NCI-H524 (cell line): ENCODE measurements around the gene SLC13A3.

Experiments used
- DNase-seq, 2 experiments: peaks; one replicate each; lab custom pipeline; 2025; lab: John Stamatoyannopoulos, UW

The SLC13A3 gene

GRCh38 chr20:46652699-46653098 is 1.4 kb upstream of the SLC13A3 start:
- no peak for DNase-seq

DNA sequence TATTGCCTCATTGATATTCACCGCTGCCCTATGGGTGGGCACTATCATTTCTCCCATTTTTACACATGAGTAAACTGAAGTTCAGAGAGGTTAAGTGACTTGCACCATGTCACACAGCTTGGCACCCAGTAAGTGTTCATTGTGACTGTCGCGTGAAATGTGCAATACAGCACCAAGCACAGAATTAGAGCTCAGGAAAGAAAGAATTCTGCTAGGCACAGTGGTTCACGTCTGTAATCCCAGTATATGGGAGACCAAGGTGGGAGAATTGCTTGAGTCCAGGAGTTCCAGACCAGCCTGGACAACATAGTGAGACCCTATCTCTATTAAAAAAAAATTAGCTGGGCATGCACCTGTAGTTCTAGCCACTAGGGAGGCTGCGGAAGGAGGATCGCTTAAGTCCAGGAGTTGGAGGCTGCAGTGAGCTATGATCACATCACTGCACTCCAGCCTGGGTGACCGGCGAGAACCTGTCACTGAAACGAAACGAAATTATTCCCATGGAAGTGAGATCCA is 626 bp downstream of the SLC13A3 start:
- no peak for DNase-seq

GRCh38 chr20:46649965-46650542 is 1.2 kb downstream of the SLC13A3 start:
- DNase-seq, result no peak

GRCh38 chr20:46649650-46649949 is 1.7 kb downstream of the SLC13A3 start:
- no peak for DNase-seq

- peak; percentile 76 to 97 for DNase-seq
Measured at GRCh38 chr20:46648903-46649649, 2.2 kb downstream of the SLC13A3 start.

GRCh38 chr20:46647469-46647868 is 3.8 kb downstream of the SLC13A3 start:
- peak; percentile 49 to 86 for DNase-seq

DNA sequence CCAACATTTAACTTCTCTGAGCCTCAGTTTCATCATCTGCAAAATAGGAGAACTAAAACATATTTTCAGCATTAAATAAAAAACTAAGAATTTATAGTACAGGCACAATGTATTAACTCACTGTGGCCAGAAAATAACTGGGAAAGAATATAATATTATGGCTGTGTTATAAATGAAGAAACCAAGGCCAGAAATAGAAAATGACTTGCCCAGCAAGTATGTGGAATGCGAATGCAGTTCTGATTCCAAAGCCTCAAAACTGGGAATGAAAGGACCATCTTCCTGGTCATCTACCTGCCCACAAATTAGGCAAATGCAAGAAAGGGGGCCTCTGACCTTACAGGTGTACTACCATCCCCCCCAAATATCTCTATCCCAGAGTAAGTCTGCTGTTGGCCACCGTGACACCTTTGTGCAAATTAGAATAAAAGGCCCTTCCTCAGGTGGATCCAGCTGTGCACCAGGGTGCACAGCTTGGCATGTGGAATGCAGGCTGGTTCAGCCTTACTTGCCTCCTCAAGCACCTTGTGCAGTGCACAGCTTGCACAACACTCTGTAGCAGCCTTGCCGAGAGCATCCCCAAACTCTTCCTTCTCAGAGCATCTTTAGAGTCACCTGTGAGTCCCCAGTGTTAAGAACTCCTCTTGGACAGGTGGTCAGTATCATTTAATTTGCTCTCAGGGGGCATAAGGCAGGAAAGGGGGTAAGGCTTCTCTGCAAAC is 4.4 kb downstream of the SLC13A3 start:
- peak; percentile 80 to 88 for DNase-seq

GRCh38 chr20:46646122-46646521 is 5.1 kb downstream of the SLC13A3 start:
- DNase-seq, result no peak

DNA sequence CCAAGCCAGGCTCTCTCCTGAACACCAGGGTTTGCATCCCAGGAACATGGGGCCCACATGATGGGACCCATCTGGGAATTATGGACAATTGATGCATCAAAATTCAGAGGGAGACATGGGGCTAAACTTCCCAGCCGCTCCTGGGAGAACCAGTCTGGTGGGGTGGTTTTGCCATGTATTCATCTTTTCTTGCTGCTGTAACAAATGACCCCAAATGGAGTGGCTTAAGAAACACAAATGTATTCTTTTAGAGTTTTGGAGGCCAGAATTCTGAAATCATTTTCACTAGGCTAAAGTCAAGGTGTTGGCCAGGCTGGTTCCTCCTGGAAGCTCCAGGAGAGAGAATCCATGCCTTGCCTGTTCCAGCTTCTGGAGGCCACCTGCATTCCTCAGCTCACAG is 6.5 kb downstream of the SLC13A3 start:
- no peak for DNase-seq

- DNase-seq, result no peak
Measured at GRCh38 chr20:46644160-46644559, 7.1 kb downstream of the SLC13A3 start.

DNA sequence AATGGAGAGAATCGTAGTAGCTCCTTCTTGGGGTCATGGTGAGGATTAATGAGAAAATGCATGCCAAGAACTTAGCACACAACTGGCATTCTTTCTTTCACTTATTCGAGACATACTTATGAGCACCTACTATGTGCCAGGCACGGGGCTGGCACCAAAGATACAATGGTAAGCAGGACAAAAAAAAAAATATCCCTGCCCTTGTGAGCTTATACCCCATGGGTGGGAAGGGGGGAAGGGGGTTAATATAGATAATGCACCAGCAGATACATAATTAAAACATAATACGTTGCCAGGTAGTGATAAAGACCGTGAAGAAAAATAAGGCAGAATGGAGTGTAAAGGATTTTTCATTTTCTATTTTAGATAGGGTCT is 8.3 kb downstream of the SLC13A3 start:
- peak in 1 of 2 experiments; percentile 32 for DNase-seq

DNA sequence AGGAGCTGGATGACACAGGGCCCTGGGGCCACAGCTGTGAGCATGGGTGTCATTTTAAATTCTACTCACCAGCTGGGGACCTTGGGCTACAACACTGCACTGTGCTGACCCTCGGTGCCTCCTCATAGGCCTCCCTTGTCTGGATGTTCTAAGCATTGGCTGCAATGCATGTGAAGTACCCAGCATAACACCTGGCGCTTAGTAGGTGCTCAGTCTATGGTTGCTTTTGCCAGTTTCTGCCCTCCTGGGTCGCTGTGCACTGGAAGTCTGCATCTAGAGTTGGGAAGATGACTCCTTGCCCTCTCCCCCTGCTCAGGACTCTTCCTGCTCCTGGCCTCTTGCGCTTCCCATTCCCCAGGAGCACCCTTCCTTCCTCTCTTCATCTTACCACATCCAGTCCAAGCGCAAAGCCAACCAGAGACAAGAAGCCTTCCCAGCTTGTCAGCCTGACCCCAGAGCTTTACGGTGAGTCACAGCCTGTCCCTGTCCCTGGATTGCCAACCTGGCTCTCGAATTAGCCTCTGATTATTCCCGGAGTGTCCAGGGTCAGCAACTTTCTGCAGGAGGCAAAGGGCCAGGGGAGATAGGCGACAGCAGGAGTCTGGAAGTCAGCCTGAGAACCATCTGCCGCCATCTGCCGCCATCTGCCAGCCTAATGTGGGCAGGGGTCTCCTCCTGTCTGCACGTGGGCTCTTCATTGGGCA is 8.8 kb downstream of the SLC13A3 start:
- DNase-seq, result peak; percentile 94 to 95

- DNase-seq, result no peak
Measured at GRCh38 chr20:46641424-46641823, 9.8 kb downstream of the SLC13A3 start.

GRCh38 chr20:46640536-46641311 is 10.5 kb downstream of the SLC13A3 start:
- no peak for DNase-seq

GRCh38 chr20:46640044-46640443 is 11.2 kb downstream of the SLC13A3 start:
- DNase-seq, result no peak

DNA sequence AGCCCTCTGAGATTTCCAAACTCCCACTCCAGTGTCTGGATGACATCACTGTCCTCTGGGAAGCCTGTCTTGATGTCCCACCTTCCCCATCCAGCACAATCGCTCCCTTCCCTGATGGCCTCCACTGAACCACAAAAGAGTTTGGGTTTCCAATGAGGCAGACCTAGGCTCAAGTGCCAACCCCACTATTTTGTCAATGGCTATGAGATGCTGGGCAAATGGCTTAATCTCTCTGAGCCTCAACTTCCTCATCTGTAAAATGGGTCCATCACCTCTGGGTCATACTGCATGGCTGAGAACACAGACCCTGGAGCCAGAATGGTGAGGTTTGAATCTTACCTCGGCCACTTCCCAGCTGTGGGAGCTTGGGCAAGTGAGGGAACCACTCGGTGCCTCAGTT is 11.7 kb downstream of the SLC13A3 start:
- no peak for DNase-seq

- DNase-seq, result no peak
Measured at GRCh38 chr20:46638898-46639274, 12.4 kb downstream of the SLC13A3 start.

- DNase-seq, result no peak
Measured at GRCh38 chr20:46638134-46638897, 12.9 kb downstream of the SLC13A3 start.

DNA sequence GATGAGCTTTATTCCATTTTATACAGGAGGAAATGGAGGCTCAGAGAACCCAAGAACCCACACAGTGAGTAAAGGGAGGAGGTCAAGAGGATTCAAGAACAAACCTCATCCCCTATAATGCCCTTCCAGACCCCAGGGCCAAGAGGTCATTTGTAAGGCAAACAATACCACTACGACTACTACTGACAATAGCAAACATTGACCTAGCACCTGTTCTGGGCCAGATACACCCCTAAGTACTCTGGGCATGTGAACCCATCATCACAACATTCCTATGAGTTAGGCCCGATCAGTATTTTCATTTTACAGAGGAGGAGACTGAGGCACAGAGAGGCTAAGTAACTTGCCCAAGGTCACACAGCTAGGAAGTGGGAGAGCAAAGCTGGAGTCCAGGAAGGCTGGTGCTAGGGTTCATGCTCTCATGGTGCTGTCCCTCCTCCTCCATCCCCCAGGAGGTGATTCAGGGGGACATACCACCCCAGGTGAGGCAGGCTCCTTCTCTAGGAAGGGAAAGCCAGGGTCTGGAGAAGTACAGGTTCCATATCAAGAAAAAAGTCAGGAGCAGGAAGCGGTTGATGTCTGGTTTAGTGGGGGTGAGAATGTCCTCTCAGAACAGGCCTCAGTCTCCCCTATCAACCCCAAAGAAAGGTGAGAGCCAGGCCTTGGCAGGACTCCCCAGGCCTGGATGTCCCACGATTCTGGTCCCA is 13.7 kb downstream of the SLC13A3 start:
- DNase-seq, result no peak

DNA sequence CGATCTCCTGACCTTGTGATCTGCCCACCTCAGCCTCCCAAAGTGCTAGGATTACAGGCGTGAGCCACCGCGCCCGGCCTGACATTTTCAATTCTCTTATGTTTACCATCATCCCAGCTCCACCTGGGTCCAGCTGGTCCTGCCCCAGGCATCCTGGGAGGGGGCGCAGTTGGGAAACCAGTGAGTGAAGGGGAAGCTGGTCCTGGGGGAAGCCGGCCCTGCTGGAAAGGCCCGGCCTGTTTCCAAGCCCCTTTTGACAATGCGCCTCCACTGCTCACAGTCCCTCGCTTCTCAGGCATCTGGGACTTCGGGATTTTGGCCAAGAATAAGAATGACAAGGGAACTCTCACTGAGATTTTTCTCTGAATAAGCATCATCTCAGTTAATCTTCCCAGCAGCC is 14.2 kb downstream of the SLC13A3 start:
- no peak for DNase-seq
